Right forelimb (tissue), 1 donor: ENCODE results near the gene C6orf141.

Experiments used
- DNase-seq: peaks from one replicate; pipeline ENCODE4 v3.0.0-alpha.2; 2018

Gene C6orf141

DNA sequence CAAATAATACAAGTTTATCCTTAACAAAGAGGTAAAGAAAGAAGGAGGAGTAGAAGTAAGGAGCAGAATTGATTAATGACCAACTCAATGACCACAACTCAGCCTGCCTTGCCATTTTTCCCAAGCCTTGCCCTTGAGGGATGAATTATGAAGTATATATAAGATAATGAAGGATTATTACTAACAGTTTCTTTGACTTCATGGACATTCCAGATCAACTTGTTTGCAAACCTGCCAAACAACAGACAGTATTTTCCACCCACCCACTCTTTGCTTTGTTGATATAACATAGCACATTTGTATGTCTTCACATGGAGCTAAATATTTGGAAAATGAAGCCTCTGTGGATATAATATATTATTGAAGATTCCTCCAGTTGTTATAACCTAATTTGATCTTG is 9.9 kb upstream of the C6orf141 start:
- DNase-seq = no peak

DNA sequence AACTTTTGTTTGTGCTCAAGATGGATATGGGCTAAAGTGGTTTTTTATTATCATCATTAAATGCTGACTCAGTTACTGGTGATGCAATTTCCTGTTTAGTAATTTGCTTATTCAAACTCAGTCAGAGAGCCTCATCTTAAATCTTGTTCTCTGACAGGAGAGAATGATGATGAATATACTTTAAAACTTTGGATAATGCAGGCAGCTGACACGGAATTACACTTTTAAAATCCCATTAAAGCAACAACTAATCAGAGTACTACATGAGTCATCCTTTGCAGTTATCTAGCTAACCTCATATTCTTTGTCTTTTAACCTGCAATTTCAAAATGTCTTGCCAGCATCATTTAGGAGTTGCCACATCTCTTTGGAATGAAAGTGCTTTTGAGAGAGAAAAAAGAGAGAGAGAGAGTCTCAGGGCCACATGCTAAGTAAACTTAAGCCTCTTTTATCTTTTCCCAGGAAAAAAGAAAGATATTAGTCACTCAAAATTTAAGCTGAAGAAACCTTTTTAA is 9.2 kb upstream of the C6orf141 start:
- no peak for DNase-seq

DNA sequence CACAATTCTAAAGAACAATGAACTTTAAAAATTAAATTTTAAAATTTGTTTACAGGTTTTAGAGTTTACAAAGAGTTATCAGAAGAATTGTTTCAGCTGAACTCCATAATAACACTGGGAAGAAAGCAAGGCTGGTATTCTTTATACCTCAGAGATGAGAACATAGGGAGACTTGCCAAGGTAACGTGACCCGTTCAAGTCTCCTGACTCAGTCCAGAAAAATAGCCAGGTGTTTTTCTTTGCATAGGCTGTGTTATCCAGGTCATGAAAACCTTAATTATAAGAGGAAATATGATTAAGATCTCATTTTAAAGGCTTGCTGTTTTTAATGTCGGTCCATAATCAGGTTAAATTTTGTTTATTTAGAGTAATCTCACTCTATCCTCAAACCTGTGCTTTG is 8.5 kb upstream of the C6orf141 start:
- no peak for DNase-seq

DNA sequence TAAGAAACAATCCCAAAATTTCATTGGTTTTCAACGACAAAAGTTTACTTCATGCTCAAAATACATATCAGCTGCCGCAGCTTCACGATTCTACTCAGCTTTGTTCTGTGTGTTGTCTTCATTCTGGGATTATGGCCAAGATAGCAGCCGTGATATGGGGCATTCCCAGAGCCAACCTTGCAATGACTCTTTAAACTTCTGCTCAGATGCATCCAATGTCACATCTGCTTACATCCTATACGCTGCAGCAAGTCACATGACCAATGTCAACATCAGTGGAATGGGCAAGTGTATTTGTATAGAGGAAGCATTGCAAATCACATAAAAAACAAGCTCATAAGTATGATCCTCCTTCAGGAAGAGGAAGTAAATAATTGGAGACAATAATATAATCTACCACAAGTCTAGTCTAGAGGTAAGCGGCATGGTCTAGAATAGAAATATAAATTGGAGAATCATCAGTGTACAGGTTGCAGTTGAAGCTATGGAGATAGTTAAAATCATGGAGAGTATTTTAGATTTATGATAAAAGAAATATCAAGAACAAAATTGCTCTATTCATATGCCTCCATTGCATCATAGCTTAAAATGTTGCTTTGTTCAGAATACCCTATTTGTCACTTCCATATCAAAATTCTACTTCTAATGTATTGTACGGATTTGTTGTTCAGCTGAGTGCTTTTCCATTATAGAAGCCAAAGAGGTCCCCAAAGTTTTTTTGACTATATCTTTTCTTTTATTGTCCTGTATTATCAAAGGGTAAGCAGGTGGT is 7.2 kb upstream of the C6orf141 start:
- no peak for DNase-seq

DNA sequence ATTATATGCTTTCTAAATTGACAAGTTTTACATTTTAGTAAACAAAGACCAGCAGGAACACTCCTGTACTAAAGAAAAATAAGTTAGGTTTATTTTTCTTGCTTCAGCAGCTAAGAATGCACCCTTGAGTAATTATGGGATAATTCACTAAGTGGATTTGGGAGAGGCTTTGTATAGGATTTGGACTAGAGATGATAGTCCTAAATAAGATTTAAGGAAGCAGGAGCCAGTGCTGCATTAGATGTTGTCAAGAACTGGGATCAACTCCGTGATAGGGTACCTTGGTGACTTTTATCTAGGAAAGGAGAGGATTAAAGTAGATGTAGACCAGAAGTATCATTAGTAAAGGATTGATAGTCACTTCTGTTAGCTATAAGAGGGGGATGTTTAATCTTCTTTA is 4.1 kb upstream of the C6orf141 start:
- DNase-seq = no peak

DNA sequence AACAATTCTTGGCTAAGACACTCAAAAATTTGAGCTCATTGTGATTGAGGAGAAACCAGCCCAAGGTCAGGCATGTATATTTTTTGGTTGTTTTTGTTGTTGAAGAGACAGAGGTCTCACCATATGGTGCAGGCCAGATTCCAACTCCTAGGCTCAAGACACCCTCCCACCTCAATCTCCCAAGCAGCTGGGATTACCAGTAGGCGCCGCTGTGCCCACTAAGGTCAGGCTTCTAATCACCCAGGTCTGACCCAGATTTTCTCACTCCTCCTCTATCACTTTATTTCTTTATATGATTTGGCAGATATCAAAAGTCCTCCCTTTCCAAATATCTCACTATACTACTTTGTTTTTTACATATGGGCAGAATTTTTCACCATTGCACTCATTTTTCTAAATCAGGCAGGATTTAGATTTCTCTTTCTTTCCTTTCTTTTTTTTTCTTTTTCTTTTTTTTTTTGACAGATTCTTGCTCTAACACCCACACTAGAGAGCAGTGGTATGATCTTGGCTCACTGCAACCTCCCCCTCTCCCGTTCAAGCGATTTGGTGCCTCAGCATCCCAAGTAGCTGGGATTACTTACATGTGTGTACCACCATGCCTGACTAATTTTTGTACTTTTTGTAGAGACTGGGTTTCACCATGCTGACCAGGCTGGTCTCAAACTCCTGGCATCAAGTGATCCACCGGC is 1.7 kb upstream of the C6orf141 start:
- no peak for DNase-seq

DNA sequence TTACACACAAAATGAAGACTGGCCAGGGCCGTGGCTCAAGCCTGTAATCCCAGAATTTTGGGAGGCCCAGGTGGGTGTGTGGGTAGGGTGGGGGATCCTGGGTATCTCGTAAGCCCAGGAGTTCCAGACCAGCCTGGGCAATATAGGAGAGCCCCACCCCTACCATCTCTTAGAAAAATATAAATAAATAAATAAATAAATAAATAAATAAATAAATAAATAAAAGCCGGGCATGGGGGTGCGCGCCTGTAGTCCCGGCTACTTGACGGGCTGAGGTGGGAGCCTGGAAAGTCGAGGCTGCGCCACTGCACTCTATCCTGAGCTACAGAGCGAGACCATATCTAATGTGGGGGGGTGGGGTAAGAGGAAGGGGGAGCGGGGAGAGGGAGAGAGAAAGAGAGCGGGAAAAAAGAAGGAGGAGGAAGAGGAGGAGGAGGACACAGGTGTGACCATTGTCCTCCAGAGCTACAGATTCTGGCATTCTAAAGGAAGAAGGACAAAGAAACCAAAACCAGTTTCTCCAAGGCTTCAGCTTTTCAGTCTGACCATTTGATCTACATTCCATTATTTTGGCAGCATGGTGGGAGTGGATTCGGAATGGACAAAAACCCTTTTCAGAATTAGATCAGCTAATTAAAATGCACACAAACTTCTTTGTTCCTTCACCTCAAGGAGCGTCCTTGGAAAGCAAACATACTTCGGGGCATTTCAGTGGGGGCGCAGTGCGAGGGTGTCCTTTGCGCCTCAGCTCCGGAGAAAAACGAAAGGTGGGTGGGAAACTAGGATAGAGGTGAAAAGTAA is 577 bp upstream of the C6orf141 start:
- DNase-seq = no peak

DNA sequence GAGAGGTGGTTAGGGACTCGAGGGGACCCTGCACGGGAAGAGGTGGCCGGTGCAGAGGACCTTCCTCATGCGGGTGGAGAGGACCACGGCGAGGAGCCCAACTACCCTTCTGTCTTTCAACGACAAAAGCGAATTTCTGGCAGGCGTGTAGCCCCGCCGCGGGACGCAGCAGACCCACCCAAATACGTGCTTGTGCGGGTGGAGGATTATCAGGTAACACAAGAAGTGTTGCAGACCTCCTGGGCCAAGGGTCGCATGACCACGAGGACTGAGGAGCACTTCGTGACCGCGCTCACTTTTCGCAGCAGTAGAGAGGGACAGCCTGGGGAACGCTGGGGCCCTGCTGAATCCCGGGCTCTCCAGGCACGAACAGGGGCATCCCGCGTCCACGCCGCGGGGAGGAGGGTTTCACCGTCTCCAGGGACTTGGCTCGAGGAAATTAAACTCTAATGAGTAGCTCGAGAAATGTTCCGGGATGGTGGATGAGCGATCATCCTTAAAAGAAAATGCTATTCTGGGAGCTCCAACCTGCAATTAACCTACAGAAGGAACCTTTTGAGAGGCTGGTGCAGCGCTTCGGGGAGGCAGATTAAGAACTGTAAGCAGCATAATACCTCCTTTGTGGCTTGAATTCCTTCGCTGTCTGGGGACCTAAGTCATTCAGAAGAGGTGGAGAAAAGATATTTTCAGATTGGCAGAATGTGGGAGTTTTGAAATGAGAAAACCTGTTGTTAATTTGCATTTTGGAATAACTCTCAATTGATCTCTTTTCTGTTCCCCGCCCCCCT is 804 bp downstream of the C6orf141 start:
- peak; percentile 52 for DNase-seq

DNA sequence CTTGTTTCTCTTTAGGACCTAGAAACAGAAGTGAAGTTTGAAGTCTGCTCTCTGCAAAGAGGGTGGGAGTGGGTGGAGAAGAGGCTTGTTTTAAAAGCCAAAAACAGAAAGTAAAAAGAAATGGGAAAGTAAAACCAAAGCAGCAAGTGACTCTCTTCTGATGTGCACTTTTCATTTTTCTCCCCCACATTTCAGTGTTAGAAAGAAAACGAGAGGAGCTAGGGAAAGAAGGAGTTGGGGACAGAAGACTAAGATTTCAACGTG is 1.3 kb downstream of the C6orf141 start:
- DNase-seq = no peak

DNA sequence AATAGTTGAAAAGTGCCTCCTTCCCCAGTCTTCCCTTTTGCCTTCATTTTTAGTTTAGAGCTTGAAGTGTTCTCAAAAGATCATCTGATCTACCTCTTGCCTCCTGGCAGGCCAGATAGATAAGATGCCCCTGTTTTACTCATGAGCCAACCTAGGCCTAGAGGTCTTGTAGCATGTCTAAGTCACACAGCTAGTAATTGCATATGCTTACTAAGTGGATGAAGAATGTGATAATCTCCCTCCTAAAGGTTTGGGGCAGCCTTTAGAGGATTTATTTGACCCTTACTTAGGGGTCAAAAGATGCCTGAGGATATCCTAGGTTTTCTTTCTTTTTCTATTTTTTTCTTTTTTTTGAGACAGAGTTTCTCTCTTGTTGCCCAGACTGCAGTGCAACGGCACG is 2.1 kb downstream of the C6orf141 start:
- no peak for DNase-seq

DNA sequence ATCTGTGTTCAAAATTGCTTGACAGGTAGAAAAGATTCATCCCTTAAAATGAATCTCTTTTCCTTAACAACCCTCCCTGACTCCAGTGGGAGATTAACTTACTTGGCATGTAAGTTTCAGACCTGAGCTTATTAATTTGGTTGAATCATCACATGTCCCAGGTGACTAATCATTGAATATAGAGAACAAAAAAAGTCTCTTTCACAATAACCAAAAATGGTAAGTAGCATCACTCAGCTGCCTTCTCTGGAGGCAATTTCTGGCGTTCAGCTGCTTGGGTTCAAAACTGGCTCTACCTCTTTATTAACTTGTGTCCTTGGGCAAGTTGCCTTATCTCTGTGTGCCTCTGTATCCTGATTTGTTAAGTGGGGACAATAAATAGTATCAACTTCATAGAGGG is 2.9 kb downstream of the C6orf141 start:
- DNase-seq = no peak

DNA sequence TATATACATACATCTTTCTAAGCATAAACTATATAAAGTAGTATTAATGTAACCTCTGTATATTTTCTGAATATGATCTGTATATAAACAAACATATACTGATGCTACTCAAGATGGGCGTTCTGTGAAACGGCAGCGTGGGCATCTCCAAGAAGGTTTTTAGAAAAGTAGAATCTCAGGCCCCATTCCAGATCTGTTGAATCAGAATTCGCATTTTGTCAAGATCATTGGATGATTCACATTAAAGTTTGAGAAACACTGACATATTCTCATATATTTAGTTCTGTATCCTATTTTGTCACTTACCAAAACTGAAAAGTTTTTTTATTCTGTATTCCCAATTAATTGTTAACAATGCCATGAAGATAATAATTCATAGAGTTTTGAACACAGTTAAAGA is 5.5 kb downstream of the C6orf141 start:
- DNase-seq = no peak

DNA sequence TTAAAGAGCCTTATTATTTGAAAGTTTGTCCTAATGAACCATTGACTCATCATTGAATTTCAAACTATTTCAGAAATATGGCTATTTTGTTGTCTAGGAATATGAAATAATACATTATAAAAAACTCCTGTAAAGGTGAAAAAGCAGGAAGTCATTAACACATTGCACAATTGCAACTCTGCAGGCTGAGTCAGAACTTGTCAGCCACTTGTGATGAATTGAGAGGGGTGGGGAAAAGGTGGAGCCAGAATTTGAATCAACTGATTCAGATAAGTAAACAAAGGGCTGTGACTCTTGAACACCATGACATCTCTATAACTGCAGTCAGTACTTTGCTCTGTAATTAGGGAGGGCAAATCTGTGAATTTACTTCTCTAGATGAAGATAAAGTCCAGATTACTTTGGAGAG is 6.0 kb downstream of the C6orf141 start:
- no peak for DNase-seq

DNA sequence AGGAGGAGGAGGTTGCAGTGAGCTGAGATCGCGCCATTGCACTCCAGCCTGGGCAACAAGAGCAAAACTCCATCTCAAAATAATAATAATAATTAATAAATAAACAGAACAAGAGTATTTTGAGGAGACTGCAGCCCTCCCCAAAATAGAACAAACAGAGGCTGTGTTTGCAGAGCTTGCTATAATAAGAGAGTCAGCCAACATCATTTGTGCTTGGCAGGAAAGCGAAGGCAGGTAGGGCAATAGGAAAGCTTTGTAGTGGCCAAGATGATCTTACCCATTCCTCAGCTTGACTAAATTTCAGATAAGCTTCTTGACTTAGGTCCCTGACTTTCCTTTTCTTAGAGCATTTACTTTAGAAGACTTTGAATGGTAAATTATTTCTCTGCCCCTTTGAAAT is 6.7 kb downstream of the C6orf141 start:
- DNase-seq = no peak

DNA sequence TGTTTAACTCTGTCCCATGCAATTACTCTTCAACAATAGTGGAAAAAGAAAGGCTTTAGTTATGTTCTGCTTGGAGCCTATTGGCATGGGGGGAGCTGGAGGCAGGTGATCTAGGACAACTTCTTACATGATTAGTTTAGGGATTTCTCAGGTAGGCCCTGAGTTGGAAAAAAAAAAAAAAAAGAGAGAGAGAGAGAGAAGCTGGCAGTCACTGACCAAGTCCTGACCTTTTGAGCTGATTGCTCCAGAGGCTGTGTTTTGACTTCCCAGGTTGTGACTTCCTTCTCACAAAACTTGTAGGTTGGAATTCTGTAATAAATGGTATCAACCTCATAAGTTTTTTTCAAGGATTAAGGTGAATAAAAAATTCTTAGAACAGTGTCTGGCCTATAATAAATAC is 7.8 kb downstream of the C6orf141 start:
- no peak for DNase-seq

DNA sequence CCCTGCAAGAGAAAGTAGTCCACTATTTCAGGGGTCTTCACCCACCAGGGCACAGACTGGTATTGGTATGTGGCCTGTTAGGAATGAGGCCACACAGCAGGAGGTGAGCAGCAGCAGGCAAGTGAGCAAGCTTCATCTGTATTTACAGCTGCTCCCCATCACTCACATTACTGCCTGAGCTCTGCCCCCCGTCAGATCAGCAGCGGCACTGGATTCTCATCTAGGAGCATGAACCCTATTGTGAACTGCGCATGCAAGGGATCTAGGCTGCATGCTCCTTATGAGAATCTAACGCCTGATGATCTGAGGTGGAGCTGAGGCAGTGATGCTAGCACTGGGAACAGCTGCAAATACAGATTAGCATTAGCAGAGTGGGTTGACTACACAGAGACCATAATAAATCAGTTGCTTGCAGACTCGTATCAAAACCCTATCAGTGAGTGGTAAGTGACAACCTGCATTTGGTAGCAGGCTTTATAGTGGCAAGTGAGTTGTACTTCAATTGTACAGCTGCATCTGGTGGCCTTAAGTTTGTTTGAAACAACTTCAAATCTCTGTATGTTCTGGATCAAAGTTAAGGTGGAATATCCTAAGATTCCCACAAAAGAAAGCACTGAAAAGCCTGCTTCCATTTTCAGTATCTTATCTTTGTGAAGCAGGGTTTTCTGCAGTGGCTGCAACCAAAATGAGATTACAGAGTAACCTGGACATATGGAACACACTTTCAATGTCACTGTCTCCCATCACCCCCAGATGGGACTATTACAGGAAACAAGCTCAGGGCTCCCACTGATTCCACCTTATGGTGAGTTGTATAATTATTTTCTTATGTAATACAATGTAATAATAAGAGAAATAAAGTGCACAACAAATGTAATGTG is 12.8 kb downstream of the C6orf141 start:
- DNase-seq = no peak

DNA sequence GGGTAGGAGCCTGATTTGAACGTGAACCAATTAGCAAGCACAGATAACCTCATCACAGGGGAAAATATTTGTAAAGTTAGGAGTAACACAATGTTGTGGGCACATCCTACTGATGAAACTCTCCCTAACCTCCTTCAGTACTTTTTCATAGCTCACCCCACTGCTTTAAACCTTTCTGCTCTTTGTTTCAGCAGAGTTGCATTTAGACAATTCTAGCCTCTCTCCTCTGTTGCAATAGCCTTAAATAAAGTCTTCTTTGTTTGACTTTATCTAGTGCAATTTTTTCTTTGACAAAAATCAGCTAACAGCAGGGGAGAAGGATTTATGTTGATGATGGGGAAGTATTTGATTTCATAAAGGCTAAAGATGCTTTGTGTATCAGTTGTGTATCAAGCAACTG is 14.1 kb downstream of the C6orf141 start:
- DNase-seq = no peak

DNA sequence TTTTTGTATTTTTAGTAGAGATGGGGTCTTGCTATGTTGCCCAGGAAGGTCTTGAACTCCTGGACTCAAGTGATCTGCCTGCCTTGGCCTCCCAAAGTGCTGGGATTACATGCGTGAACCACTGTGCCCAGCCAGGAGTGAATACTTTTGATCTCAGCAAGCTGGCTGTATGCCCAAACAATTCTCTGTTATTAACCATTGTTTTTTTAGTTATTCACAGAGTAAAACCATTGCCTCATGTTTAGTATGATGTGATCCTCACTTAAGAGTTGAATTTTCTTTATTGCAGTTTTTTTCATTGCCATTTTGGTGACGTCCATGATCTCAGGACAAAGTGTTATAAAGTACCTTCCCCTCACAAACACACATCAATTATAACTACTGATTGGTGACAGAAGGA is 14.8 kb downstream of the C6orf141 start:
- no peak for DNase-seq

DNA sequence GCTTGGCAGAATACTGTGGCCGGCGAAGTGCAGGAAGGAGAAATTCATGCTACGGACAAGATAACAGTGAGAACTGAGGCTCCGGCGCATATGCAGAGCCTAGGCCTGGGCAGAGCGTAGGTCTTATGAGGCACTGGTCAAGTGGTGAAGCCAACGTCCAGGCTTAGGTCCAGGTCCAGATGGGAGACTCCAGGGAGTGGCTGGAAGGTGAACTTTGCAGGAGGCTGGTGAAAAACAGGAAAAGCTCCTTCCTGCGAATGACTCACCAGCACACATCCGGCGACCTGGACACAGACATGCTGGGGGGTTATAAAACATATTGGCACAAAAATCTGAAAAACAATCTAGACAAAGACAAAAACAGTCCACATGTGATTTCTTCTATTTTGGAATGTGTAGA is 15.4 kb downstream of the C6orf141 start:
- DNase-seq = no peak

DNA sequence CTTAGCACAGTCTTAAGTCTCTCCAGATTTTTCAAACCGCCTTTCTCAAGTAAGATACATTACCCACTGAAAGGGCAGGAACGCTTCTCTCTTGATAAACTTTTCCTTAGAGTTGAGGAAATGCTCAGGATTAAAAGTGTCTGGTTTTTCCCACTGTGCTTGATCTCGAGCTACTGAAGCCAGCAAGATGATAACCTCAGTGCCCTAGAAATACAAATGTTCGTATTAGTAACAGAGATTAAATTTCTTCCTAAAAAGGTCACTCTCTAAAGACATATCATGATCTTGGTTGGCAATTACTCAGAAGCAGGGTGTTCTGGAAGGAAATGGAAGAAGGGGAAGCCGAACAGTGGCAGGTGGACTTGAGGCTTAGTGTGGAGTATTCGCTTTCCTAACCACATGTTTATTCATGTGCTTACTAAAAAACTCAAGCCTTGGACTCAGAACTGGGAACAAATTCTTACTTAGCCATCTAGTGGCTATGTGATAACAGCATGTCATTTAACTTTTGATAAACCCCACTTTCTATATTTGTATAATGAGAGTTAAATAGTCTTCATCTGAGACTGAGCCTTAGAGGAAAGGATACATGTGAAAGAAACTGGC is 20.1 kb downstream of the C6orf141 start:
- DNase-seq = no peak

DNA sequence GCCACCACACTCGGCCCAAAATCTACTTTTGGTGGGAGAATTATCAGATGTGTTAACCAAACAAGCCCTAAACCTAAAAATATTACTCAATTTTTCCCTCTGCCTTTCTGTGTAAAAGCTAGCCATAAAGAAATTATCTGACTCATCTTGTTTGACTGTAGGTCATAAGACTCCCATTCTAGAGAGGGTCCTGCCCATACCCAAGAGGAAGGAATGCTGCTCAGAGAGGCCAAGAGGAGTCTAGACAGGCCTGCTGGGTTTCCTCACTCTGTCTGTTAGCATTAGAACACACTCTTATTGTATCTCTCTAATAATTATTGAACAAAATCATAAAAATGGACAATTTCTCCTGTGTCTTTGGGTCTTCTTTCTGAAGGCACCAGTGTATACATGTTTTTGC is 26.1 kb downstream of the C6orf141 start:
- DNase-seq = no peak

DNA sequence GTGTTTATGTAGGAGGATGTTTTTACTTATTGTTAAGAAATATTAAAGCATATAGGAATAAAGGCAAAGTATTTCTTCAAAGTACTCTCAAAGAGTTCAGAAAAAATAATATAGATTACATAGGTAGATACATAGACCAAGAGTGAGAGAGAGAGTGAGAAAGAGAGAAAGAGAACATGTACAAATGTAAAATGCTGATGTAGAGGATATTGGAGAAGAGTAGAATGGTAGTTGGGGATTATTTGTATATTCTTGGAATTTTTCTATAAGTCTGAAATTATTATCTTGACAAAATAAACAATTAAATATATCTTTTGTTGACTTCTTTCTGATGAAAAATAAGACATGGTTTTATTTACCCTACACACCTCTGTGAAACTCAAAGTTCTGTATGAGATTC is 29.2 kb downstream of the C6orf141 start:
- DNase-seq = no peak
